GM12872 (cell line): ENCODE measurements around the gene SDK1.

Experiments
- TF ChIP-seq, protein P1 (sequence below): IDR thresholded peaks from 3 replicates; pipeline ENCODE4 v1.5.1; 2011; ENCODE audit warnings: low read depth, mild to moderate bottlenecking, low read length, moderate library complexity; ENCODE audit not compliant: insufficient read depth

SDK1 gene

DNA sequence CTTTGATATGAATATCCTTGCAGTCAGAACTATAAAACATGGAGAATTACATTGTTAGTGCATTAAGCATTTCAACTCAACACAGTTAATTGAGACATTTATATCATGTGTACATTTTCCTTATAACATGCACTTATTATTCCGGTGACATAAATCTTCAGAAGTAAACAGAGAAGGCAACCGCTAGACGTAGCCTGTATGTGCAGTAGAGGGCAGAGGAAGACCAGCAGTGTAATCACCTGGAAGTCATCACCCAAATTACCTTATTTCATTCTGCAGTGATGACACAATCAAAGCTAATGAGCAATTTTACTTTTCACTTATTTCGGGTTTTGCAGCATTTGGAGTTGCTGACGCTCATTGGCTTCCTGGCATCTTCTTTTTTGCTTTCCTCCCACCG lies 394.6 kb downstream of the SDK1 start:
- TF ChIP-seq, protein P1, sequence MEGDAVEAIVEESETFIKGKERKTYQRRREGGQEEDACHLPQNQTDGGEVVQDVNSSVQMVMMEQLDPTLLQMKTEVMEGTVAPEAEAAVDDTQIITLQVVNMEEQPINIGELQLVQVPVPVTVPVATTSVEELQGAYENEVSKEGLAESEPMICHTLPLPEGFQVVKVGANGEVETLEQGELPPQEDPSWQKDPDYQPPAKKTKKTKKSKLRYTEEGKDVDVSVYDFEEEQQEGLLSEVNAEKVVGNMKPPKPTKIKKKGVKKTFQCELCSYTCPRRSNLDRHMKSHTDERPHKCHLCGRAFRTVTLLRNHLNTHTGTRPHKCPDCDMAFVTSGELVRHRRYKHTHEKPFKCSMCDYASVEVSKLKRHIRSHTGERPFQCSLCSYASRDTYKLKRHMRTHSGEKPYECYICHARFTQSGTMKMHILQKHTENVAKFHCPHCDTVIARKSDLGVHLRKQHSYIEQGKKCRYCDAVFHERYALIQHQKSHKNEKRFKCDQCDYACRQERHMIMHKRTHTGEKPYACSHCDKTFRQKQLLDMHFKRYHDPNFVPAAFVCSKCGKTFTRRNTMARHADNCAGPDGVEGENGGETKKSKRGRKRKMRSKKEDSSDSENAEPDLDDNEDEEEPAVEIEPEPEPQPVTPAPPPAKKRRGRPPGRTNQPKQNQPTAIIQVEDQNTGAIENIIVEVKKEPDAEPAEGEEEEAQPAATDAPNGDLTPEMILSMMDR, result no peak

- TF ChIP-seq, protein P1, result no peak
Measured at GRCh38 chr7:3696113-3696512, 395.1 kb downstream of the SDK1 start.

- TF ChIP-seq, protein P1, result no peak
Measured at GRCh38 chr7:3697472-3697871, 396.4 kb downstream of the SDK1 start.

GRCh38 chr7:3705258-3705657 lies 404.2 kb downstream of the SDK1 start:
- TF ChIP-seq, protein P1, result no peak

- TF ChIP-seq, protein P1, result no peak
Measured at GRCh38 chr7:3710122-3710521, 409.1 kb downstream of the SDK1 start.

GRCh38 chr7:3710531-3710930 lies 409.5 kb downstream of the SDK1 start:
- TF ChIP-seq, protein P1, result no peak

- TF ChIP-seq, protein P1, result no peak
Measured at GRCh38 chr7:3712841-3713240, 411.8 kb downstream of the SDK1 start.

- TF ChIP-seq, protein P1, result no peak
Measured at GRCh38 chr7:3721422-3721821, 420.4 kb downstream of the SDK1 start.
